Mesothelial cell of epicardium (in vitro differentiated cells): ENCODE results near the gene VHLL. TPM values are rescaled to one million over a fixed set of nuclear protein-coding genes. Genes with fewer than 3 reads are reported as not detected.

Experiments
- DNase-seq, 2 experiments: peaks; one replicate each; pipeline ENCODE4 v3.0.0; 2021; ENCODE audit warnings: low spot score in 2 of 2; ENCODE audit not compliant: unreplicated experiment in 2 of 2
- H3K27ac Mint-ChIP-seq: 2 replicates; pipeline ENCODE4 v1.8.0; 2021; ENCODE audit warnings: mixed read lengths
- H3K27me3 Mint-ChIP-seq: 2 replicates; pipeline ENCODE4 v1.8.0; 2021; ENCODE audit warnings: low read depth, mixed read lengths
- H3K36me3 Mint-ChIP-seq: 2 replicates; pipeline ENCODE4 v1.8.0; 2021; ENCODE audit warnings: mixed read lengths
- H3K4me1 Mint-ChIP-seq: 2 replicates; pipeline ENCODE4 v1.8.0; 2021; ENCODE audit warnings: mixed read lengths
- H3K4me3 Mint-ChIP-seq: 2 replicates; pipeline ENCODE4 v1.8.0; 2021; ENCODE audit warnings: mild to moderate bottlenecking, moderate library complexity, mixed read lengths
- H3K9me3 Mint-ChIP-seq: 2 replicates; pipeline ENCODE4 v1.8.0; 2021; ENCODE audit warnings: mixed read lengths
- total RNA-seq: library from RNA; stranded (reverse); gene quantifications from 3 replicates; pipeline ENCODE4 v1.2.1, GENCODE V29; 2021
- TF ChIP-seq, protein P1 (sequence below): fragments of 200-600 bp; sonication (generic); IDR thresholded peaks from one replicate; pipeline ENCODE4 v1.5.0; 2021; ENCODE audit warnings: antibody characterized with exemption; ENCODE audit not compliant: unreplicated experiment

The VHLL gene
- total RNA-seq, 1 donor from 2014 or later: not detected

DNA sequence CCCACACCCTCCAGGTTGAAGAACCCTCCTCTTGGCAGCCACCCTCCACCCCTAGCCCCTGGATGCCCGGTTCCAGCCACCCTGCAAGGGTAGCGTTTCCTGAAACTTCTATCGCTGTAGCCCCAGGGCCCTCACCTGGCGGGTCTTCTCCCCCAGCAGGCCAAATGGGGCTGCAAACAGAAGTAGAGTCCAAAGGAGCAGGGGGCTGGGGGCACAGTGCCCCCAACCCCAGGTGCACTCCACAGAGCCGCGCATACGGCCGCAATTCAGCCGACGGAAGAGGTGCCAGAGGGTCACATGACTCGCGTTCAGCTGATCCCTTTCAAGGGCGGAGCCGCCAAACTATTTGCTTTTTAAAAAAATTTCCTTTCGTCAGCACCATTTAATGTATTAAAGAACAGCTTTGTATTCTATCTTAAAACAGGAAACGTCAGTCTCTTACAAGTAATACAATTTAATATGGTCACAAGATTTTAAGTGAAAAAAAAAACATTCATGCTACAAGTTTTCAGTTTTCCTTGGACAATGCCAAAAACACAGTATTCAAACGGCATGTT is 3.6 kb downstream of the VHLL start, which contains the start of gene GLMP:
TSS of gene GLMP (minus strand) at position 289 of the 557 bp plus-strand sequence. CDS start at position 255, 34 bp downstream.
- Mint-ChIP-seq H3K9me3 (no peaks in the 10 kb centered on the region), H3K27me3 (no peaks in the 10 kb centered on the region), H3K4me3 (peak within 1 kb of the TSS; percentile 88), H3K4me1 (peaks cover 16% of the 10 kb centered on the region), H3K36me3 (no peaks in the 10 kb centered on the region), H3K27ac (peak within 1 kb of the TSS; percentile 61)
- TF ChIP-seq, protein P1, sequence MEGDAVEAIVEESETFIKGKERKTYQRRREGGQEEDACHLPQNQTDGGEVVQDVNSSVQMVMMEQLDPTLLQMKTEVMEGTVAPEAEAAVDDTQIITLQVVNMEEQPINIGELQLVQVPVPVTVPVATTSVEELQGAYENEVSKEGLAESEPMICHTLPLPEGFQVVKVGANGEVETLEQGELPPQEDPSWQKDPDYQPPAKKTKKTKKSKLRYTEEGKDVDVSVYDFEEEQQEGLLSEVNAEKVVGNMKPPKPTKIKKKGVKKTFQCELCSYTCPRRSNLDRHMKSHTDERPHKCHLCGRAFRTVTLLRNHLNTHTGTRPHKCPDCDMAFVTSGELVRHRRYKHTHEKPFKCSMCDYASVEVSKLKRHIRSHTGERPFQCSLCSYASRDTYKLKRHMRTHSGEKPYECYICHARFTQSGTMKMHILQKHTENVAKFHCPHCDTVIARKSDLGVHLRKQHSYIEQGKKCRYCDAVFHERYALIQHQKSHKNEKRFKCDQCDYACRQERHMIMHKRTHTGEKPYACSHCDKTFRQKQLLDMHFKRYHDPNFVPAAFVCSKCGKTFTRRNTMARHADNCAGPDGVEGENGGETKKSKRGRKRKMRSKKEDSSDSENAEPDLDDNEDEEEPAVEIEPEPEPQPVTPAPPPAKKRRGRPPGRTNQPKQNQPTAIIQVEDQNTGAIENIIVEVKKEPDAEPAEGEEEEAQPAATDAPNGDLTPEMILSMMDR: no peak
- DNase-seq: no peak

DNA sequence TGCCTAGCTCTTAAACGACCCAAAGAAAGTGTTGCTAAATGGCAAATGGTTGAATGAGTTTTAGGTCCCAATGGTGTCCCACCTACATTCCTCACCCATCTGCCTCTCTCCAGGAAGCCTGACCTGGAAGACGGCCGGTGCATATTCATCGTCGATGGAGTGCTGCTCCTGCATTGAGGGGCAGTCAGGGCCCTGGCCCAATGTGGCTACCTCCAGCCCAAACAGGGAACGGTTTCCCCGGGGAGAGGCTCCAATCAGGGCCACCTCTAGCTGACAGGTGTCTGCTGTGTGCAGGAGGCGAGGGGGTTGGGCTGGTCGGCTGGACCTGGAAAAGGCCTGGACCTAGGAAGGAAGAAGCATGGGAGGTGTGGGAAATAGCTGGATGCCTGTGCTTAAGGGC is 5.2 kb downstream of the VHLL start:
- Mint-ChIP-seq H3K27ac (no peak overlapping the region), H3K36me3 (no peaks in the 10 kb centered on the region), H3K27me3 (no peaks in the 10 kb centered on the region), H3K4me1 (peaks cover 16% of the 10 kb centered on the region), H3K4me3 (no peak overlapping the region), H3K9me3 (no peaks in the 10 kb centered on the region)
- TF ChIP-seq, protein P1: no peak
- DNase-seq: no peak

DNA sequence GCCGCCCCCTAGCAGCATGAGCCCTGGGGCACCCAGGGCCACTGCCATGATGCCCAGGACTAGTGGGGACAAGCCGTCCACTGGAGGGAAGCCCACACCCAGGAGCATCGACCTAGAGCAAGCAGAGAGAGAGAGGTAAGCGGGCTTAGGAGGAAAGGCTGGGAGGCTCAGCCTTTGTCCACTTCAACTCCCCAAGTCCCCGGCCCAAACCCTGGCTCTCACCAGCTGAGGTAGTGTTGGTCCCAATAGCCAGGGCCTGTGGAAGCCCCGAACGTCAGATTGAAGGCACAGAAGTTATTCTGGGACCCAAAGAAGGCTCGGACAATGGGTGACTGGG is 6.0 kb downstream of the VHLL start:
- no peak for DNase-seq
- no peaks in the 10 kb centered on the region for H3K9me3 Mint-ChIP-seq
- H3K27ac Mint-ChIP-seq: no peak overlapping the region
- peaks cover 16% of the 10 kb centered on the region for H3K4me1 Mint-ChIP-seq
- peaks cover 3% of the 10 kb centered on the region for H3K36me3 Mint-ChIP-seq
- no peaks in the 10 kb centered on the region for H3K27me3 Mint-ChIP-seq
- TF ChIP-seq, protein P1: no peak
- H3K4me3 Mint-ChIP-seq: no peak overlapping the region

DNA sequence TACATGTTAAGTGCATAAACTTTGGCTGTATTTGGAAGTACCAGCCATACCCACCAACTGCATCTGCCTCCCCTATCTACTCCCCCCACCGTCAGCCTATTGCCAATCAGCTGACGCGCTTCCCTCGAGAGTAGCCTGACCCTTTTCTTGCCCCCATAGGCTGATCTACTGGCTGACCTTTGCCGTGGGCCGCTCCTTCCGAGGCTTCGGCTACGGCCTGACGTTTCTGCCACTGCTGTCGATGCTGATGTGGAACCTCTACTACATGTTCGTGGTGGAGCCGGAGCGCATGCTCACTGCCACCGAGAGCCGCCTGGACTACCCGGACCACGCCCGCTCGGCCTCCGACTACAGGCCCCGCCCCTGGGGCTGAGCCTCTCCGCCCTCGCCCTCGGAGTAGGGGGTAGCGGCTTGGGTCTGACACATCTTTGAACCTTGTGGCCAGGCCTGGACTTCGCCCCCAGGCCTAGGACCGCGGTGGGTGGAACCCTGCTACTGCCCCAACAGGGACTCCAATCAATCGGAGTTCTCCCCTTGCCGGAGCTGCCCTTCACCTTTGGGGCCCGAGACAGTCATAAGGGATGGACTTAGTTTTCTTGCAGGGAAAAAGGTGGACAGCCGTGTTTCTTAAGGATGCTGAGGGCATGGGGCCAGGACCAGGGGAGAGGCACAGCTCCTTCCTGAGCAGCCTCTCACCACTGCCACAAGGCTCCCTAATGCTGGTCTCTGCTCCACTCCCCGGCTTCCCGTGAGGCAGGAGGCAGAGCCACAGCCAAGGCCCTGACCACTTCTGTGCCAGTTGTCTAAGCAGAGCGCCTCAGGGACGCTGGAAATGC is 7.7 kb downstream of the VHLL start:
- peak; percentile 76 to 86 for DNase-seq
- TF ChIP-seq, protein P1: no peak
- H3K4me3 Mint-ChIP-seq: peak overlapping the region; percentile 80
- peaks cover 3% of the 10 kb centered on the region for H3K36me3 Mint-ChIP-seq
- peak overlapping the region; percentile 90 for H3K27ac Mint-ChIP-seq
- H3K27me3 Mint-ChIP-seq: no peaks in the 10 kb centered on the region
- no peaks in the 10 kb centered on the region for H3K9me3 Mint-ChIP-seq
- H3K4me1 Mint-ChIP-seq: peaks cover 16% of the 10 kb centered on the region

DNA sequence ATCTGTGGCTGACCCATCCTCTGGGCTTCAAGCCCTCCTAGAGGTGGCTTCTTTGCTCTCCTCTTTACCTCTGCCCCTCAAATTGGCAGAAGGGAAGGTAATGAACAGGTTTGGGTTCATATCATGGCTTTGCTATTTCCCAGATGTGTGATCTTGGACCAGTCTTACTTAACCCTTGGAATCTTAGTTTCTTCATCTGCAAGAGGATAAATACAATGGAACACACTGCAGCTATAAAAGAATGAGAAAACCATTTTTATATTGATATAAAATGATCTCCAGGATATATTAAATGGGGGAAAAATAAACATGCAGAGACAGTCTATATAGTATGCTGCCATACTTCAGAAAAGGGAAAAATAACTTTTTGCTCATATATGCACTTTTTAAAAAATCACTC is 9.2 kb downstream of the VHLL start:
- peaks cover 3% of the 10 kb centered on the region for H3K36me3 Mint-ChIP-seq
- peaks cover 8% of the 10 kb centered on the region for H3K4me1 Mint-ChIP-seq
- no peaks in the 10 kb centered on the region for H3K9me3 Mint-ChIP-seq
- TF ChIP-seq, protein P1: no peak
- DNase-seq: no peak
- no peaks in the 10 kb centered on the region for H3K27me3 Mint-ChIP-seq
- H3K4me3 Mint-ChIP-seq: no peak overlapping the region
- no peak overlapping the region for H3K27ac Mint-ChIP-seq
